Suprapubic skin (tissue), 4 donors: ENCODE data around the gene TMEM150B. TPM values are rescaled to one million over a fixed set of nuclear protein-coding genes. Genes with fewer than 3 reads are reported as not detected.

Experiments
- DNase-seq, 2 donors: peaks; one replicate each; pipeline ENCODE4 v3.0.0-alpha.2; 2019; ENCODE audit warnings: low spot score in 2 of 2
- H3K27ac ChIP-seq: fragments of 200-600 bp; sonication (generic); one replicate; pipeline ENCODE4 v1.5.1; 2019
- H3K27me3 ChIP-seq: fragments of 200-600 bp; sonication (generic); one replicate; pipeline ENCODE4 v1.5.1; 2019
- H3K36me3 ChIP-seq: fragments of 200-600 bp; sonication (generic); one replicate; pipeline ENCODE4 v1.5.1; 2019
- H3K4me1 ChIP-seq: fragments of 200-600 bp; sonication (generic); one replicate; pipeline ENCODE4 v1.5.1; 2019
- H3K4me3 ChIP-seq: fragments of 200-600 bp; sonication (generic); one replicate; pipeline ENCODE4 v1.5.1; 2019; ENCODE audit warnings: mild to moderate bottlenecking
- H3K9me3 ChIP-seq: fragments of 200-600 bp; sonication (generic); one replicate; pipeline ENCODE4 v1.5.1; 2019
- CTCF ChIP-seq, 2 donors: fragments of 200-600 bp in 1 of 2; fragments of 450-650 bp in 1 of 2; sonication (generic) in 1 of 2; IDR thresholded peaks; one replicate each; pipeline ENCODE4 v1.5.1; 2016 to 2019; ENCODE audit warnings: antibody characterized with exemption in 2 of 2, mild to moderate bottlenecking in 1 of 2, moderate library complexity in 1 of 2
- EP300 ChIP-seq: sonication (generic); formaldehyde crosslinking; IDR thresholded peaks from one replicate; pipeline ENCODE4 v1.6.1; 2017; ENCODE audit warnings: antibody characterized with exemption
- POLR2A ChIP-seq, 2 donors: fragments of 450-650 bp; IDR thresholded peaks; one replicate each; pipeline ENCODE4 v1.6.1; 2017; ENCODE audit warnings: antibody characterized with exemption in 2 of 2, mild to moderate bottlenecking in 2 of 2, moderate library complexity in 2 of 2
- POLR2AphosphoS5 ChIP-seq, 3 donors: sonication (generic); formaldehyde crosslinking; IDR thresholded peaks; one replicate each; pipeline ENCODE4 v1.6.1; 2017; ENCODE audit warnings: antibody characterized with exemption in 3 of 3
- WGBS: methylation state at CpG from one replicate; pipeline ENCODE4 v1.1.5; 2018; 5-methylcytosine and 5-hydroxymethylcytosine counted together
- total RNA-seq, 4 donors: library from RNA; depleted of rRNA; stranded (reverse); fragments of >200 nt; gene quantifications; one replicate each; pipeline ENCODE4 v1.1.0, GENCODE V29; 2016

Gene TMEM150B
- total RNA-seq, 4 donors from 2014 or later, result not detected

- H3K36me3 ChIP-seq, result no peaks in the 10 kb centered on the region
- no peak overlapping the region for H3K27ac ChIP-seq
- TF ChIP-seq POLR2AphosphoS5 (IDR thresholded peaks at IDR 0.05), result no peak
- no peak for TF ChIP-seq POLR2A (IDR thresholded peaks at IDR 0.05)
- TF ChIP-seq EP300, result no peak
- no peak for TF ChIP-seq CTCF (IDR thresholded peaks at IDR 0.05)
- WGBS, result 67% methylated on average over 6 of the region's 6 CpGs
- peaks cover 14% of the 10 kb centered on the region for H3K27me3 ChIP-seq
- DNase-seq, result no peak
- H3K9me3 ChIP-seq, result no peaks in the 10 kb centered on the region
- no peaks in the 10 kb centered on the region for H3K4me1 ChIP-seq
- no peak overlapping the region for H3K4me3 ChIP-seq
Measured at GRCh38 chr19:55324662-55325061, 479 bp downstream of the TMEM150B start.

- Histone ChIP-seq H3K27ac (no peak overlapping the region), H3K4me3 (no peak overlapping the region), H3K9me3 (no peaks in the 10 kb centered on the region), H3K4me1 (no peaks in the 10 kb centered on the region), H3K27me3 (peaks cover 16% of the 10 kb centered on the region), H3K36me3 (no peaks in the 10 kb centered on the region)
- no peak for TF ChIP-seq EP300
- TF ChIP-seq POLR2AphosphoS5 (IDR thresholded peaks at IDR 0.05), result no peak
- DNase-seq, result no peak
- 58% methylated on average over 11 of the region's 12 CpGs for WGBS
Measured at GRCh38 chr19:55322204-55322885, 2.8 kb downstream of the TMEM150B start.

- Histone ChIP-seq H3K9me3 (no peaks in the 10 kb centered on the region), H3K27ac (no peak overlapping the region), H3K4me3 (no peak overlapping the region), H3K36me3 (no peaks in the 10 kb centered on the region), H3K27me3 (peaks cover 16% of the 10 kb centered on the region), H3K4me1 (no peaks in the 10 kb centered on the region)
- no peak for DNase-seq
- no peak for TF ChIP-seq POLR2AphosphoS5 (IDR thresholded peaks at IDR 0.05)
- TF ChIP-seq CTCF (IDR thresholded peaks at IDR 0.05), result no peak
- TF ChIP-seq POLR2A (IDR thresholded peaks at IDR 0.05), result no peak
- no peak for TF ChIP-seq EP300
- 73% methylated on average over 9 of the region's 9 CpGs for WGBS
Measured at GRCh38 chr19:55321466-55322137, 3.5 kb downstream of the TMEM150B start.

- Histone ChIP-seq H3K27me3 (peaks cover 16% of the 10 kb centered on the region), H3K4me3 (no peak overlapping the region), H3K27ac (no peak overlapping the region), H3K9me3 (no peaks in the 10 kb centered on the region), H3K36me3 (no peaks in the 10 kb centered on the region), H3K4me1 (no peaks in the 10 kb centered on the region)
- no peak for DNase-seq
- no peak for TF ChIP-seq CTCF (IDR thresholded peaks at IDR 0.05)
- TF ChIP-seq EP300, result no peak
- TF ChIP-seq POLR2AphosphoS5 (IDR thresholded peaks at IDR 0.05), result no peak
- TF ChIP-seq POLR2A (IDR thresholded peaks at IDR 0.05), result no peak
- WGBS, result 84% methylated on average over 8 of the region's 8 CpGs
Measured at GRCh38 chr19:55320844-55321419, 4.2 kb downstream of the TMEM150B start.

- DNase-seq, result no peak
- no peak overlapping the region for H3K27ac ChIP-seq
- no peaks in the 10 kb centered on the region for H3K4me1 ChIP-seq
- peaks cover 16% of the 10 kb centered on the region for H3K27me3 ChIP-seq
- 34% methylated on average over 18 of the region's 21 CpGs for WGBS
- no peaks in the 10 kb centered on the region for H3K36me3 ChIP-seq
- H3K9me3 ChIP-seq, result no peaks in the 10 kb centered on the region
- TF ChIP-seq POLR2AphosphoS5 (IDR thresholded peaks at IDR 0.05), result no peak
- TF ChIP-seq CTCF (IDR thresholded peaks at IDR 0.05), result no peak
- TF ChIP-seq EP300, result no peak
- TF ChIP-seq POLR2A (IDR thresholded peaks at IDR 0.05), result no peak
- no peak overlapping the region for H3K4me3 ChIP-seq
Measured at GRCh38 chr19:55319785-55320184, 5.4 kb downstream of the TMEM150B start.
